Measurements from ENCODE around the gene SLC44A4.
"Not testable (repeated sequence)": the region's sequence is repeated elsewhere in the genome, so short reads cannot be mapped to it uniquely, and the experiment has no call there.

Gene SLC44A4

DNA sequence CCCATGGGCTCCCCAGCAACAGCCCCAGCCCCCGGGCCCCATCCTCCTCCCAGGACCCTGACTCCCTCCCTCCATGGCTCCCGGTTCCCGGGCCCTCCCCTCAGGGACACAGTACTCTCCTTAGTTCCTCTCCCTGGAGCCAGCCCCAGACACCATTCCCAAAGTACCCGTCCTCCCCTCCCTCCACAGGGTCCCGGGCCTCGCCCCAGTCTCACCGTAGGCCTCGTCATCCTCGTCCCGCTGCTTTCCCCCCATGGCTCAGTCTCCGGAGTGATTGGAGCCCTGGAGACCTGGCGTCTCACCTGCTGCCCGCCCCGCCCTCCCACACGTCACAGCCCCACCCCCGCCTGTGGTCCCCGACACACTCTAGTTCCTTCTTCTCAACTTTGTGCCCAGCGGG is at the start of gene SLC44A4:
Gene SLC44A4 (minus strand): TSS at position 272 of the 400 bp plus-strand sequence. CDS start 17 bp downstream, at position 255.
- no peak for DNase-seq

DNA sequence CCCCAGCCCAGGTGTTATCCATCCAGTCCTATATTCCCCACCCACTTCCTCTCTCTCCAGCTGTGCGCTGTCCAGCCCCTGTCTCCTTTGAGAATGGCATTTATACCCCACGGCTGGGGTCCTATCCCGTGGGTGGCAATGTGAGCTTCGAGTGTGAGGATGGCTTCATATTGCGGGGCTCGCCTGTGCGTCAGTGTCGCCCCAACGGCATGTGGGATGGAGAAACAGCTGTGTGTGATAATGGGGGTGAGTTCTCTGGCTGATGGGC is 49.8 kb upstream of the SLC44A4 start:
- DNase-seq = no peak

DNA sequence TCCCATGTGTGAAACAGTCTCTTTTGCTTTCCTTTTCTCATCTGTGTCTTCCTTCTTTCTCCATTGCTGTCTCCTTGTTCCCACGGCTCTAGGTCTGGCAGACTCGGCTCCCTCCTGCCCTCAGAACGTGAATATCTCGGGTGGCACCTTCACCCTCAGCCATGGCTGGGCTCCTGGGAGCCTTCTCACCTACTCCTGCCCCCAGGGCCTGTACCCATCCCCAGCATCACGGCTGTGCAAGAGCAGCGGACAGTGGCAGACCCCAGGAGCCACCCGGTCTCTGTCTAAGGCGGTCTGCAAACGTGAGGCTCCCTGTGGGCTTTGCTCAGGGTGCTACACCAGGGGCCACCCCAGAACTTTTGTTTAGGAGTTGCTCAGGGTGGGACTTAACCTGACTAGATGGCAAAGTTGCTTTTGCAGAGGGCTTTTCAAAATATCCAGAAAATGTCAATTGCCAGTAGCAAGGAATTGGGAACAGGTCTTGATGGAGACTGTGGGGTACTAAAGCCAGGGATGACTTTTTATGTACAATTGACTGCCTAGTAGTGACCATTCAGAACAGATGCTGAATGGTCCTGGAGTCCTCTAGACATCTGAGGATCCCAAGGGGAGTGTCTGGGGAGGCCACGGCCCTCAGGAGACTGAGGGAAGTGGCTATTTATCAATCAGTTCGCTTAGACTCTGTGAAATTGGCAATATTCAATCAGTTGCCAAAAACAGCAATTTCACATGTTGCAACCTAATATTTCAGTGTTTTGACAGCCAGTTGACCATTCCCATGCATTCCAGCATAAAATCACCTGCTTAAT is 49.3 kb upstream of the SLC44A4 start:
- no peak for DNase-seq

DNA sequence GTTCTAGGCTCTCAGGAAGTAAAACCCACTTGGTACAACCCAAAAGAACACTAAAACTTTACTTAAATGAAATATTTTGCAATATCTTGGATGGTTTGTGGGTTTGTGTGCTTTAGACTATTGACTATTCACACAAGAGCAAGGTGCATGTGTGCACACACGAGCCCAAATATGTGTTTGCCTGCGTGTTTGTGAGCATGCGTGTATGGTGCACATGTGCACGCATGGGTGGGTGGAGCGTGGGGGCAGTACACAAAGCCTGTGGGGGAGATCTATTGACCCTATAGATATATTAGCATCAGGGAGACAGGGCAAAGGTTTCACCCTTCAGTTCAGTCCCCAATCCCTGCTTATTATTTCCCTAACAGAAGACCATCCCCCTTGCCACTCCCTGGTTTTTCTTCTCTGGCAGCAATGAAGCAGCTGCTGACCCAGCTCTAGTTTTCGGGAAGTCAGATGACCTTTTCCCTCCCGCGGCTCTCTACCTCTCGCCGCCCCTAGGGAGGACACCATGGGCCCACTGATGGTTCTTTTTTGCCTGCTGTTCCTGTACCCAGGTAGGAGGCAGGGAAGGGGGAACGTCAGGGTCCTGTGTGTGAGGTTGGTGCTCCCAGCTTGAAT is 48.6 kb upstream of the SLC44A4 start, which contains the start of gene C2:
Gene C2 (plus strand): TSS at position 476 of the 621 bp plus-strand sequence. CDS start 36 bp downstream, at position 512.
- no peak for DNase-seq

DNA sequence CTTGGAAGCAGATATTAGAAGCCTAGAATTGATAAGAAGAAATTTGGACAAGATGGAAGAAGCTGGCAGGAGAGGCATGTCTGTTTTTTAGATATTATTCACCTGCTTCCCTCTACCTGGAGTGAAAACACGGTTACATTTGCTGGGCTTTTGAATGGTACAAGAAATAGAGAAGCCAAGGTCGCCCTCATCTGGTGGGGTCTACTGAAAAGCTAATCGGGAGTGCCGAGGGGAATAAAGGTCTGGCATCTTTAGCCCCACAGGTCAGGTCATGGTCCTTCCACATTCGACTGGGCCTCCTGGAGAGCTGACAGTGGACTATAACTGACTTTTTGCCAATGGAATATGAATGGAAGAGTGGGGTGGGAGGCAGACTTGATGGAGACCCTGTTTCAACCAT is 44.1 kb upstream of the SLC44A4 start:
- no peak for DNase-seq

DNA sequence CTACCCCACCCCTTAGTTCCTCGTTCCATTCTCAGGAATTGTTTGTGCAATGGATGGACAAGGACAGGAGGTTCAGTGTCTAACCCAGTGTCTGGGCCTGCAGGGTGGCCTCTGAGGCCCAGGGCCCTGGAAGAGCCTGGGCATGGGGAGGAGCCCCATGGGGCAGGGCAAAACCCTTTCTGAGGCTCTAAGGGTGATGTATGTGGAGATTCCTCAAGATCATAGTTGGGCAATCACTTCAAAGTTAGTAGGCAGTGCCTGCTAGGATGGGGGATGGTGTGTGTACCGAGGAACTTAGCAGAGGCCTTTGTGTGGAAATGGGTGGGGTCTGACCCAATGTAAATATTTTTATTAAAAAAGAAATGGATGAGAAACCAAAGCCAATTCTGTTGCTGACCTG is 42.0 kb upstream of the SLC44A4 start:
- no peak for DNase-seq

DNA sequence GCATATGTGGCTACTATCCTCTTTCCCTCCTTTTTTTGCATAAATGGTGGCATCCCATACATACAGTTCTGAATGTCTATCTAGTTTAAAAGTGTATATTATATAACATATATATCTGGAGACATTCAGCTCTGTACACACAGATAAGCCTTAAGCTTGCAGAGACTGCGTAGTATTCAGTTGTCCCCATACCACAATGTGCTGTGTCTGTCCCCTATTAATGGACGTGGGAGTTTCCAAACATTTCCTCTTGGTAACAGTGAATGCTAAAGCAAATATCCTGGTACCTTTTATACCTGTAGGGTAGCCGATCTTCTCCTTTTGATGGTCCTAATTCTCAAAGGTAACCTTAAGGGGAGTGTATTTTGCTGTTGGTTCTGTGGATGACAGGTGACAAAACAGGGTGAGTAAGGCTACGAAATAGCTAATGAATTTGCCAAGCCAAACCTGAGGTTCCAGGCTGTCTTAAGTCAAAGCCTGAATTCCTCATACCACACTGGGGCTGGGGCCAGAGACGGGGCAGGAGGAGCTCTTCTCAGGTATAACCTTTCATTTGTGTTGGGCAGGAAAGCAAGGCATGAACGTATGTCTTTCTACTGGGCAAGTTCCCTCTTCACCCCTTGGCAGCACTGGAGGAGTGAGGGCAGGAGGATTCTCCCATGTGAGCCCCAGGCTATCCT is 41.0 kb upstream of the SLC44A4 start:
- DNase-seq = no peak

DNA sequence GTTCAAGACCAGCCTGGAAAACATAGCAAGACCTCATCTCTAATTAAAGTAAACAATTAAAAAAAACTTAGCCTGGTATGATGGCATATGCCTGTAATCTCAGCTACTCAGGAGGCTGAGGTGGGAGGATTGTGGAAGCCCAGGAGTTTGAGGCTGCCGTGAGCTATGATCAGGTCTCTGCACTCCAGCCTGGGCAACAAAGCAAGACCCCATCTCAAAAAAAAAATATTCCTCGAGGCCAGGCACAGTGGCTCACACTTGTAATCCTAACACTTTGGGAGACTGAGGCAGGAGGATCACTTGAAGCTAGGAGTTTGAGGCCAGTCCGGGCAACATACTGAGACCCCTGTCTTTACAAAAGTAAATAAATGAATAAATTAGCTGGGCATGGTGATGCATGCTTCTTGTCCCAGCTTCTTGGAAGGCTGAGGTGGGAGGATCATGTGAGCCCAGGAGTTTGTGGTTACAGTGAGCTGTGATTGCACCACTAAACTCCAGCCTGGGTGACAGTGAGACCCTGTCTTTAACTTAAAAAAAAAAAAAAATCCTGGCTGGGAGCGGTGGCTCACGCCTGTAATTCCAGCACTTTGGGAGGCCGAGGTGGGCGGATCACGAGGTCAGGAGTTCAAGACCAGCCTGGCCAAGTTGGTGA is 39.4 kb upstream of the SLC44A4 start:
- no peak for DNase-seq

DNA sequence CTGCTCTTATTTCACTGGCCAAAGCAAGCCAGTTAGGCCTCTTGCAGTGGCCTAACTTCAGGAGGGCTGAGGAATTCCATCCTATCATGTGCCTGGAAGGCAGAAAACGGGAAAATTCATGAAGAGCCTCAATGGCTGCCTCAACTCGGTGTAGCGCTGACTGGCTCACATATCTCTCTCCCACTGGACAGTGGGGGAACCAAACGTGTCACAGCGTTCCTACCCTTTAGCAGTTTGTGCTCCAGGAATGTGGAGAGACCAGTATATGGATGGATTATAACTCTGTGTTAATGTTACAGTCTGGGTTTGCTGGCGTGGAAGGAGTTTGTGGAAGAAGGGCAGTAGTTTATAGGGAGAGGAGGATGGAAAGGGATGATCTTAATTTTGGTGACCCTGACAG is 37.0 kb upstream of the SLC44A4 start:
- DNase-seq = no peak

DNA sequence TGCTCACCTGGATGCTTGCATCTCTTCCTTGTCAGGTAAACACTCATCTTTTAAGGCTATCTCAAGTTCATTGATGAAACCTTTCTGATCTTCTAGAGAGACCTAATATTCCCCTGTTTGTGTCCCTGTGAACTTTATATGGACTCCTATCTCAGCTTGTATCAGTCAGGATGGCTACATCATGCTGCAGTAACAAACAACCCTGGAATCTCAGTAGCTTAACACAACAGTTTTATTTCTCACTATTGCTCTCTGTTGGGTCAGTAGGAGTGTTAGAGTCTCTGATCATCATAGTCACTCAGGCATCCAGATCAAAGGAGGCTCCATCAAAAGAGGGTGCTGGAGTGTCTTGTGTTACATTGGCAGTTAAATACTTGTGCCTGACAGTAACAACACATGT is 36.6 kb upstream of the SLC44A4 start:
- no peak for DNase-seq

DNA sequence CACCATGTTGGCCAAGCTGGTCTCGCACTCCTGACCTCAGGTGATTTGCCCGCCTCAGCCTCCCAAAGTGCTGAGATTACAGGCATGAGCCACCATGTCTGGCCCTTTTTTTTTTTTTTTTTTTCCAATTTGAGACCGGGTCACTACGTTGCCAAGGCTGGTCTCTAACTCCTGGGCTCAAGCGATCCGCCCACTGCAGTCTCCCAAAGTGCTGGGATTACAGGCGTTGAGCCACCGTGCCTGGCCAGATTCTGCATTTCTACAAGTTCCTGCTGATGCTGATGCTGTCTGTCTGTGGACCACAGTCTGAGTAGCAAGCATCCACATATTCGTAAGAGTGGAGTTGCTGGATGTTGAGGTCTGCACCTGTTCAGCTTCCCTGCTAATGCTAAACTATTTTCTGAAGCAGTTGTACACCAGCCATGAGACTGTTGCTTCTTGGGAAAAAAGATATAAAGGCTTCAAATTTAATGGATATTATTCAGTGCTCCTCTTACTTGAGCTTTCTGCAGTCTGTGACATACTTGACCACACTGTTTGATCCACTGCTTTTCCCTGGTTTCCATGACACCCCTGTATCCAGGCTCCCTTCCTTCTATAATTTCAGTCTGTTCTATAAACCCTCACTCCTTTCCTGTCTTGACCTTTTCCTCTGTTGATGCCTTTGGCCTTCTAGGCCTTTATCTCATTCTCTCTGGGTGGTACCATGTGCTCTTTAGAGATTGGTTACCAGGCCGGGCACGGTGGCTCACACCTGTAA is 33.2 kb upstream of the SLC44A4 start:
- no peak for DNase-seq

DNA sequence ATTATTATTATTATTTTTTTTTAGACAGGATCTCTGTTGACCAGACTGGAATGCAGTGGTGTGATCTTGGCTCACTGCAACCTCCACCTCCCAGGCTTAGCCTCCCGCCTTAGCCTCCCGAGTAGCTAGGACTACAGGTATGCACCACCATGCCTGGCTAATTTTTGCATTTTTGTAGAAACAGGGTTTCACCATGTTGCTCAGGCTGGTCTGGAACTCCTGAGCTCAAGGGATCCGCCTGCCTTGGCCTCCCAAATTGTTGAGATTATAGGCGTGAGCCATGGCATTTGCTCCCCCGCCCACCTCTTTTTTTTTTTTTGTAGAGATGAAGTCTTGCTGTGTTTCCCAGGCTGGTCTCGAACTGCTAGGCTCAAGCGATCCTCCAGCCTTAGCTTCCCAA is 30.5 kb upstream of the SLC44A4 start:
- not testable (repeated sequence) for DNase-seq

DNA sequence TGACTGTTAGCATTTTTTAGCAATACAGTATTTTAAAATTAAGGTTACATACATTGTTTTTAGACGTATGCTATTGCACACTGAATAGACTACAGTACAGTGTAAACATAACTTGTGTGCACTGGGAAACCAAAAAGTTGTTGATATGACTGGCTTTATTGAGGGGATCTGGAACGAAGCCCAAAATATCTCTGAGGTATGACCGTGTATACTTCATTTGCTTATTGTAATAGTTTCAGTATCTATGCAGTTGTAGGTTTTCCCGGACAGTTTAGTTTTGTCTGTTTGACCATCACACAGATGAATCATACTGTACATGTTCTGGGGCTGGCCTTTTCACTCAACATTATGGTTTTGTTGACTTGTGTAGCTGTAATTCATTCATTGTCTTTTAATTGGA is 30.0 kb upstream of the SLC44A4 start:
- DNase-seq = no peak

DNA sequence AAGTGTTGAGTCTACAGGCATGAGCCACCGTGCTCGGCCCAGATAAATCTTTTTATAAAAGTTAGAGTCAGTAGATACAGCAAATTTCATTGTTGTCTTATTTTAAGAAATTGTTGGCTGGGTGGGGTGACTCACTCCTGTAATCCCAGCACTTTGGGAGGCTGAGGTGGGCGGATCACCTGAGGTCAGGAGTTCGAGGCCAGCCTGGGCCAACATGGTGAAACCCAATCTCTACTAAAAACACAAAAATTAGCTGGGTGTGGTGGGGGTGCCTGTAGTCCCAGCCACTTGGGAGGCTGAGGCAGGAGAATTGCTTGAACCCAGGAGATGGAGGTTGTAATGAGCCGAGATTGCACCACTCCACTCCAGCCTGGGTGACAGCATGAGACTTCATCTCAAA is 29.5 kb upstream of the SLC44A4 start:
- DNase-seq = not testable (repeated sequence)

DNA sequence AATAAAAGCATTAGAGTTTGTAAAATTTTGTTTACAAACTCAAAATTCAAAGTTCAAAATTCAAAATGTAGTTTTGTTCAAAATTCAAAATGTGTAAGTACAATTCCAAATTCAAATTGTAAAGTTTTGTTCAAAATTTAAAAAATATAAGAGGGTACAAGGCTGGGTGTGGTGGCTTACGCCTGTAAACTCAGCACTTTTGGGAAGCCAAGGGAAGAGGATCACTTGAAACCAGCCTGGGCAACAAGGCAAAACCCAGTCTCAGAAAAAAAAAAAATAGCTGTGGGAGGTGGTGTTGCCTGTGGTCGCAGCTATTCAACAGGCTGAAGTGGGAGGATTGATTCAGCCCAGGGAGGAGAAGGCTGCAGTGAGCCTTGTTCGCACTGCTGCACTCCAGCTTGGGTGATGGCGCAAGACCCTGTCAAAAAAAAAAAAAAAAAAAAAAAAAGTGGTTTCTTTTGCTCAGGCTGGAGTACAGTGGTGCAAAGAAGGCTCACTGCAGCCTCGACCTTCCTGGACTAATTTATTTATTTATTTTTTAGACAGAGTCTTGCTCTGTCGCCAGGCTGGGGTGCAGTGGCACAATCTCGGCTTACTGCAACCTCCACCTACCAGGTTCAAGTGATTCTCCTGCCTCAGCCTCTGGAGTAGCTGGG is 28.5 kb upstream of the SLC44A4 start:
- DNase-seq = no peak

DNA sequence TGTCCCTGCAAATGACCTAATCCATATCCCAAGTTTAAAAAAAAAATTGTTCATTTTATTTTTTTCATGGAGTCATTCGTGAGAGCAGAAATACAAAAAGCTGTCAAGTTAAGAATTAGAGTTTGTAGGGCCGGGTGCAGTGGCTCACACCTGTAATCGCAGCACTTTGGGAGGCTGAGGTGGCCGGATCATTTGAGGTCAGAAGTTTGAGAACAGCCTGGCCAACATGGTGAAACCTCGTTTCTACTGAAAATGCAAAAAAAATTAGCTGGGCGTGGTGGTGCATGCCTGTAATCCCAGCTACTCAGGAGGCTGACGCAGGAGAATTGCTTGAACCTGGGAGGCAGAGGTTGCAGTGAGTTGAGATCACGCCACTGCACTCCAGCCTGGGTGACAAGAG is 27.9 kb upstream of the SLC44A4 start:
- DNase-seq = not testable (repeated sequence)

DNA sequence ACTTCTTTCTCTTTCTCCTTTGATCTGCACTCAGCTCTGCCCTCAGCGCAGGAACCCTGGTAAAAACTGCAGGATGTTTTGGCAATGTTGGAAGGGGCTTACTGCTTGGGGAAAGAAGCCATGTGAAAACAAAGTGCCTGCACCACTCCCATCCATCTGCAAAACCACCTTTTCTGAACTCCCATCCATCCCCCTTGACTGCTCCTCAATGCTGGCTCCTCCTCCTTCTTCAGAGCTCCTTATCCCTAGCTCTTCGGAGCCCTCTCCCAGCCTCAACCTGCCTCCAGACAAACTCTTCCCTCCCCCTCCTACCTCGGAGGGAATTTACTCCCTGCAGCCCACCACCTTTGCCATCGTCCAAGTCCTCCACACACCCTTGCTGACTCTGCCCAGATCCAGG is 27.3 kb upstream of the SLC44A4 start:
- no peak for DNase-seq

DNA sequence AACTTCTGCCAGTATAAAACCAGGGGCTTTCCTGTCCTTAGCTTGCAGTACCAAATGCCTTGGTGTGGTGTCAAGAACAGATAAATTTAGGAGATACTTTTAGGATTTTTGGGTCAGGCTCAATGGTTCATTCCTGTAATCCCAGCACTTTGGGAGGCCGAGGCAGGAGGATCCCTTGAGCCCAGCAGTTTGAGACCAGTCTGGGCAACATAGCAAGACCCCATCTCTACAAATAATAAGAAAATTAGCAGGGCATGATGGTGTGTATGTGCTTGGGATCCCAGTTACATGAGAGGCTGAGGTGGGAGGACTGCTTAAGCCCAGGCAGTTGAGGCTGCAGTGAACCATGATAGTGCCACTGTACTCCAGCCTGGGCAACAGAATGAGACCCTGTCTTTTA is 26.2 kb upstream of the SLC44A4 start:
- no peak for DNase-seq

DNA sequence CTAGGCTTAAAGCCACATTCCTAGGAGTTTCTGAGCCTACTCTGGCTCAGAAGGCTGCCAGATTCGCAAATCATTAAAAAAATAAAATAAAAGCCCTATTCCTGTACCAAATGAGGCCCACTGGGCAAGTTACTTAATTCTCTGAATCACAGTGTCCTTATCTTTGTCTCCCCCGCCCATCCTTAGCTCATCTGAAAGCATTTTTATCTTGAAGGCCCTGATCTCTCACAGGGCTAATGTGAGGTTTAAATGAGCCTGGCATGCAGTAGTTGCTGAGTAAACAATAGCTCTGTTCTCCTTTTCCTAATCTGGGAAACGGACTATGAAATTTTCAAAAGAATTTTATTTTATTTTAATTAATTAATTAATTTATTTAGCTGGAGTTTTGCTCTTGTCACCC is 25.2 kb upstream of the SLC44A4 start:
- no peak for DNase-seq

DNA sequence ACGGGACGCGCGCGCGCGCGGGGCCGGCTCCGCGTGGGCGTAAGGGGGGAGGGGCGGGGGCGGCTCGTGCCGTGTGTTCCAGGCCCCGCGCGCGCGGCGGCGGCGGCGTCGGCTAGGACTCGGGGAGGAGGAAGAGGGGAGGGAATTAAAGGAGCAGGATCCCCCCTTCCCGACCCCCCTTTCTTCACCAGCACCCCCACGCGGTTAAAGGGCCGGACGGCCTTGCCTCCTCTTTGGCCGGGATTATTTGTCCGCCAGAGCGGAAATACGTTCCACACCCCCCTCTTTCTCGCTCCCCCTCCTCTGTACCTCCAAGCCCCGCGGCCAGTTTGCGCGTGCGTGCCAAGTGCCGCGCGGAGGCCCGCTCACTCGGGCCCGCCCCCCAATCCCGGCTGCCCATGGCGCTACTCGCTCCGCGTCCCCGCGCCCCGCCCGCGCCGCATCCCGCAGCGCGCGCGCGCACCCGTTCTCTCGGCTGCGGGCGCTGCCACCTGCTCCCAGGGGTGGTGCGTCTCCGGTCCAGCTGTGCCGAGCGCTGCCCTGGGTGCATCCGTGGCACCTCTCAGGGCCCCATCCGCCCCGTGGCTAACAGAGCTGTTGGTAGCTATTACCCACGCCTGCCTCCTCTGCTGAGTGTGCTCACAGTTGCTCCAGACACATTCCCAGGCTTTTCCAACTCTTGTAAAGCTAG is 23.3 kb upstream of the SLC44A4 start, which contains the start of gene ZBTB12:
Gene ZBTB12 (minus strand): TSS at position 134 of the 691 bp plus-strand sequence. CDS start 781 bp downstream, outside the sequence.
- DNase-seq = peak; percentile 94

DNA sequence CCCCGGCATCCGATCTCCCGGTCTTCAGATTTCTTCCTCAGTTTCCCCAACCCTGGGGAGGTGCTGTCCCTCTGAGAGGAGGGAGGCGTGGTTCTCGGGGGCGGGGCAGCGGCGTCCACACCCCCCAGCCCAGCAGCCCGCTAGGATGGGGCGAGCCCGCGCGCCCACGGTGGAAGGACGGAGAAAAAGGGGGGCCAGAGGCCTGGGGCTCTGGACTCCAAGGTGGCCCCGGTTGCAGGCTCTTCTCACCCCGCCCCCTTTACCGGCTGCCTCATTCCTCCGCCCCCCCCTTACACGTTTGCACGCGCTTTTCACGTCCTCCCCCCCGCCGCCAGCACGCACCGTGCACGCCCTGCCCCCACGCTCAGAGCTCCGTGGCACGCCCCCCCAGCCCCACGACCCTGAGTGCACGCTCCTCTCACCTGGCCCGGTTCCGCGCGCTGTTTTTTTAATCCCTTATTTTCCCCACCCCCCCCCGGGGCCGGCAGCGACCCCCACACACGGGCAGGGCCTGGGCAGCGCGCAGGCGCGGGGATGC is 22.7 kb upstream of the SLC44A4 start:
- DNase-seq = peak; percentile 87

Measured in activated effector memory CD4-positive, alpha-beta T cell treated with anti-CD3 and anti-CD28 coated beads, Interleukin-2, amount 50 U/mL, for 16 hours (primary cell).